ENCODE data around the gene DCLRE1A. TPM values are rescaled to one million over a fixed set of nuclear protein-coding genes. Genes with fewer than 3 reads are reported as not detected.

Gene DCLRE1A
- 5.7 TPM for total RNA-seq
- polyA plus RNA-seq (ENCODE audit: insufficient read depth, low read depth, low replicate concordance): 4.2 TPM
- long read RNA-seq, donor 1, full-length matches to known transcripts: 2 of 2 reads
- long read RNA-seq, donor 1, partial matches to known transcripts: 0 of 2 reads
- long read RNA-seq, donor 1, other reads (novel, unspliced or antisense): 0 of 2 reads
- long read RNA-seq, donor 2, full-length matches to known transcripts: 1 of 1 reads
- long read RNA-seq, donor 2, partial matches to known transcripts: 0 of 1 reads
- long read RNA-seq, donor 2, other reads (novel, unspliced or antisense): 0 of 1 reads
- long read RNA-seq, donor 3, full-length matches to known transcripts: 2 of 2 reads
- long read RNA-seq, donor 3, partial matches to known transcripts: 0 of 2 reads
- long read RNA-seq, donor 3, other reads (novel, unspliced or antisense): 0 of 2 reads
- long read RNA-seq, donor 4, full-length matches to known transcripts: 3 of 3 reads
- long read RNA-seq, donor 4, partial matches to known transcripts: 0 of 3 reads
- long read RNA-seq, donor 4, other reads (novel, unspliced or antisense): 0 of 3 reads
- long read RNA-seq, donor 5: 0 reads
- long read RNA-seq, donor 6, full-length matches to known transcripts: 2 of 2 reads
- long read RNA-seq, donor 6, partial matches to known transcripts: 0 of 2 reads
- long read RNA-seq, donor 6, other reads (novel, unspliced or antisense): 0 of 2 reads
- long read RNA-seq, donor 7, full-length matches to known transcripts: 3 of 6 reads
- long read RNA-seq, donor 7, partial matches to known transcripts: 2 of 6 reads
- long read RNA-seq, donor 7, other reads (novel, unspliced or antisense): 1 of 6 reads
- long read RNA-seq, donor 8, full-length matches to known transcripts: 1 of 1 reads
- long read RNA-seq, donor 8, partial matches to known transcripts: 0 of 1 reads
- long read RNA-seq, donor 8, other reads (novel, unspliced or antisense): 0 of 1 reads
- long read RNA-seq, donor 9: 0 reads
- long read RNA-seq, donor 10: 0 reads

DNA sequence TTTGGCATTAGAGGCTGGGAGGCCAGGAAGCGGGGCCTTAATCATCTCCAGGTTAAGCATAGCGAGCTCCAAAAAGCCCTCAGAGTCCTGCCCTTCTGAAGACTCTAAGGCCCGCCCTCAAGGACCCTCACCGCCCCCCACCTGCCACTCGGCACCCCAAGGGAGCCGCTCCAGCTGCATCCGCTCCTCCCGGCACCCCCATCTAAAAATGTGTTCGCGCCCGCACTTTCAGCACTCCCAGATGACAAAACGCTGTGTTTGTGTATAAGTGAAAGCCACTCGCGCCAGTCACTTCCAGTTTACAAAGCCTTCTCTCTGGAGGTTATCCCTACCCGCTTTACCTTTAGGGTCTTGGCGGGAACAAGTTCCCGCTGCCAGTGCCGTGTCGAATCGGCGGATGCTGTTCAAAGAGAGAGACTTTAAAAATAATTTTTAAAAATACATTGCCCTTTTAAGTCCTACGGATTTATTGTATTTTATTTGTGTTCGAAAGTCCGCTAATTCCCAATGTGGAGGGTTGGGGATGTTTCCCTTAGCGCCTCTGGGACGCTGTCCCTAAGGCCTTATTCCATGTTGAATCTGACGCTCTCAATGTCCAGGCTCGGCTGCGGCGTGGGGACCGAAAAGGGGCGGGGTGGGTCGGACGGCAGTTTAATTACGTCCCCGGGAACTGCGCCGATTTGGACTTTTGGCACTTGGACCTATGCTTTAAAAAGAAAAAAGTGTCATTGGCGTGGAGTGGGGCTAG is at the start of gene DCLRE1A, which contains the start of gene NHLRC2:
TSS of gene DCLRE1A (minus strand) at position 70 of the 748 bp plus-strand sequence. CDS start 900 bp downstream, outside the sequence.
TSS of gene NHLRC2 (plus strand) at position 649 of the 748 bp plus-strand sequence. CDS start 212 bp downstream, outside the sequence.
- FAIRE-seq (no peak), DNase-seq (peak; percentile 83 to 95 (median 88))
- Histone ChIP-seq H3K36me3 (ENCODE audit: control insufficient read depth in 2 of 3, insufficient read depth in 3 of 3, low read length in 3 of 3) (peaks cover 0 to 6% (median 2%) of the 10 kb centered on the region in 3 donors), H3K9me3 (ENCODE audit: control insufficient read depth in 2 of 3, insufficient read depth in 1 of 3, low read length in 3 of 3) (no peaks in the 10 kb centered on the region), H3K9ac (ENCODE audit: low read length in 3 of 3) (peak within 1 kb of the TSS; percentile 63 to 90 (median 89)), H3K27me3 (ENCODE audit: control insufficient read depth, insufficient read depth, low read length) (no peaks in the 10 kb centered on the region), H3K4me3 (ENCODE audit: low read length in 3 of 3) (peak within 1 kb of the TSS; percentile 92 to 95 (median 94)), H3K27ac (ENCODE audit: low read depth in 2 of 2, low read length in 2 of 2) (peak within 1 kb of the TSS; percentile 88 to 90), H3K4me1 (ENCODE audit: control insufficient read depth in 2 of 3, insufficient read depth in 2 of 3, low read depth in 1 of 3, low read length in 3 of 3) (peaks cover 0 to 16% (median 15%) of the 10 kb centered on the region in 3 donors)
- TF ChIP-seq, protein P1, sequence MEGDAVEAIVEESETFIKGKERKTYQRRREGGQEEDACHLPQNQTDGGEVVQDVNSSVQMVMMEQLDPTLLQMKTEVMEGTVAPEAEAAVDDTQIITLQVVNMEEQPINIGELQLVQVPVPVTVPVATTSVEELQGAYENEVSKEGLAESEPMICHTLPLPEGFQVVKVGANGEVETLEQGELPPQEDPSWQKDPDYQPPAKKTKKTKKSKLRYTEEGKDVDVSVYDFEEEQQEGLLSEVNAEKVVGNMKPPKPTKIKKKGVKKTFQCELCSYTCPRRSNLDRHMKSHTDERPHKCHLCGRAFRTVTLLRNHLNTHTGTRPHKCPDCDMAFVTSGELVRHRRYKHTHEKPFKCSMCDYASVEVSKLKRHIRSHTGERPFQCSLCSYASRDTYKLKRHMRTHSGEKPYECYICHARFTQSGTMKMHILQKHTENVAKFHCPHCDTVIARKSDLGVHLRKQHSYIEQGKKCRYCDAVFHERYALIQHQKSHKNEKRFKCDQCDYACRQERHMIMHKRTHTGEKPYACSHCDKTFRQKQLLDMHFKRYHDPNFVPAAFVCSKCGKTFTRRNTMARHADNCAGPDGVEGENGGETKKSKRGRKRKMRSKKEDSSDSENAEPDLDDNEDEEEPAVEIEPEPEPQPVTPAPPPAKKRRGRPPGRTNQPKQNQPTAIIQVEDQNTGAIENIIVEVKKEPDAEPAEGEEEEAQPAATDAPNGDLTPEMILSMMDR (IDR thresholded peaks at IDR 0.05; ENCODE audit: borderline replicate concordance, extremely low read depth, insufficient read depth): no peak
- intact Hi-C loops (cut with DNase I): no loop called here

DNA sequence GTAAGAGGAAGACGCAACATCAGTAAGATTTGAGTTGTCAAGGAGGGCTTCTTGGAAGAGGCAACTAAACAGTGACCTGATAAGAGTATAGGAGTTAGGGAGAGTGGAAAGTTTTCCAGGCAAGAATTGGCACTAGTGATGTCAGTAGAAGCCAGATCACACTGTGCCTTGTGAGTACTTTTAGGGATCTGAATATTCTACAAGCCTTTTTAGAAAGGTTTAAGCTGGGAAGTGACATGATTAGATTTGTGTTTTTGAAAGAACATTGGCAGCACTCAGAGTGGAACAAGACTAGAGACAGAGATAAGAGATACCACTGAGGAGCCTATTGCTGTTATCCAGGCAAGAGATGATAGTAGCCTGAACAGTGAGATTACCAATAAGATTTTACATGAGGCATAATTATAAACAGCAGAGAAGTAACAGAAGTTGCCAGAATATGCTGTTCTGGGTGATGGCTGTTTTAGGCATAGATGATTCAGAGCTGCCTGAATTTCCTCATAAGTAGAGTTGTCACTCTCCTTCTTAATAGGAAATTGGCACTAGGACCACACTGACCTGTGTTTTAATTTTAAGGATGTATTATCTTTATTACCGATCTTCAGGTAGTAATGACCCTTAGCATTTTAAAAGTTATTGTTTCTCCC is 46.2 kb upstream of the DCLRE1A start:
- no peaks in the 10 kb centered on the region for H3K27me3 ChIP-seq (ENCODE audit: control insufficient read depth, insufficient read depth, low read length)
- no peaks in the 10 kb centered on the region for H3K9me3 ChIP-seq (ENCODE audit: control insufficient read depth in 2 of 3, insufficient read depth in 1 of 3, low read length in 3 of 3)
- no peak overlapping the region for H3K27ac ChIP-seq (ENCODE audit: low read depth in 2 of 2, low read length in 2 of 2)
- FAIRE-seq (no peak), DNase-seq (no peak)
- intact Hi-C loops (cut with DNase I): no loop called here
- TF ChIP-seq, protein P1 (IDR thresholded peaks at IDR 0.05; ENCODE audit: borderline replicate concordance, extremely low read depth, insufficient read depth): no peak
- H3K9ac ChIP-seq (ENCODE audit: low read length in 3 of 3): no peak overlapping the region
- no peaks in the 10 kb centered on the region for H3K4me1 ChIP-seq (ENCODE audit: control insufficient read depth in 2 of 3, insufficient read depth in 2 of 3, low read depth in 1 of 3, low read length in 3 of 3)
- peaks cover 0 to 12% (median 12%) of the 10 kb centered on the region in 3 donors for H3K36me3 ChIP-seq (ENCODE audit: control insufficient read depth in 2 of 3, insufficient read depth in 3 of 3, low read length in 3 of 3)
- no peak overlapping the region for H3K4me3 ChIP-seq (ENCODE audit: low read length in 3 of 3)
